Globus pallidus (tissue), 1 donor: ENCODE data around the gene RAB7A.

Experiments used
- DNase-seq: peaks from one replicate; pipeline ENCODE4 v3.0.0-alpha.2; 2015; ENCODE audit warnings: low spot score

RAB7A gene

GRCh38 chr3:128851601-128852000, 125.6 kb downstream of the RAB7A start:
- no peak for DNase-seq

DNA sequence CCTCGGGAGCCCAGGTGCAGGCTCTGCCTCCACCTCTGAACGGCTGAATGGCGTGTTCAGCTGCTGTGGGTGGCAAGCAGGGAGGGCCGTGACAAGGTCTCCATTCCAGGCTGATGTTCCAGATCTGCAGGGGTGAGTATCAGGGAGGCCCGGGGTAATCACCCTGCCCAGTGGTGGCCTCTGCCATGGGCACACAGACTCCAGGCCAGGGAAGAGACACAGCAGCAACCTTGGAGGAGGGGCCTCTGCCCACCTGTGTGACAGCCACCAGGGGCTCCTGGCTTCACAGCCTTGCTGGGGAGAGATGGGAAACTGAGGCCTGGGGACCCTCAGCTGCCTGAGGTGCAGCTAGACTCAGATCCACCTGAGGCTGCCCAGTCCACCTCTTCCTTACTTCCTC, 127.8 kb downstream of the RAB7A start:
- DNase-seq: no peak

- DNase-seq: no peak
These were observed 128.5 kb downstream of the RAB7A start for GRCh38 chr3:128854475-128854874.

GRCh38 chr3:128855569-128855968, 129.6 kb downstream of the RAB7A start:
- no peak for DNase-seq

DNA sequence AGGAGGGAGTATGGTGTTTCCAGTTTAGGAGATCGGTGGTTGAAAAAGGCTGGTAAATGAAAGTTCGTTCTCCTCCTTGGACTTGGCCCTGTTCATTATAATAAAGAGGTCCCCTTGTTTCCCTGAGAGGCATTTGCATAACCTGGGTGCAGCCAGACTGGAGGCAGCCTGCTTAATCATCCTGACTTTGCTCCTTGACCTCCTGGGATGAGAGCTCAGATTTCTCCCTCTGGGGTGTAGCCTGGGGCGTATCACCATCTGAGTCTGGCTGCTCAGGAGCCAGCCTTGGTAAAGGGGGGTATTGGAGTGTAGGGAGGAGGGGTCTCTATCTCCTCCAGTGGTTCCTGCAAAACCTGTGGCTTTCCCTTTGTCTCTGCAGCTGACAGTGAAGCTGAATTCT, 132.2 kb downstream of the RAB7A start:
- DNase-seq: no peak

DNA sequence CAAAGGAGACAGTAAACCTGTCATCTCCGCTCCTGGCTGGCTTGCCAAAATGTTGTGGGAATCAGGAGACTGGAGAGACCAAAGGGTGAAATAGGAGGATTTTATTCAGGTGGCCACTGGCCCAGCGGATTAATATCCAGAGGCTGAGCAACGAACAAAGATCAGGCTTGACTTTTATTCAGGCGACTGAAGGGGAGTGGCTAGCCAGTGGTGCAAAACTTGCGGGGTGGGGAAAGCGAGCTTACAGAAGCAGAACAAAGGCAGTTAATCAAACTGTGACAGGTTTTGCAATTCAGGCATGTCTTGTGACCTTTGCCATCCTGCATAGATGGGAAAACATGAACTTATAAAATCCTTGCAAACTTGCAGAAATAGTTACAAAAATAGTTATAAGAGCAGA, 133.6 kb downstream of the RAB7A start:
- DNase-seq: no peak

DNA sequence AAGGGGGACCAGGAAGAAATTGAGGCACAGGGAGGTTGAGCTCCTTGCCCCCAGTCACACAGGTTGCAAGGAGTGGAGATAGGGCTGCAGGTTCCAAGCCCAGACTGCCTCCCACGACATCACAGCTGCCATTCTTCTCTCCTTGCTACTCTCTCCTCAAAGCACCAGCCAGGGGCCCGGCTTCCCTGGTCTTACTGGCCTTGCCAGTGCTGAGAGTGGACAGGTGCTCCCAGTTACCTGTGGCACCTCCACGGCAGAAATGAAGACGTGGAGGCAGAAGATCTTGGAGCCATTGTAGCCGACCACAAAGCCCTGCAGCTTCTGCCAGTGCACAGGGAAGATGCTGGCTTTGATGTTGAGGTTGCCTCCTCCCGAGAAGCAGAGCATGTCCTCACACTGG, 135.5 kb downstream of the RAB7A start:
- no peak for DNase-seq

GRCh38 chr3:128863560-128863959, 137.6 kb downstream of the RAB7A start:
- no peak for DNase-seq
